GM12875 (cell line): ENCODE data around the gene ZC3H10.

Source experiments
- H3K4me3 ChIP-seq: one replicate; pipeline ENCODE4 v1.5.1; 2011; ENCODE audit warnings: low read depth, low read length, control low read depth
- TF ChIP-seq, protein P1 (sequence below): IDR thresholded peaks from 2 replicates; pipeline ENCODE4 v1.5.1; 2011; ENCODE audit warnings: low read depth, mild to moderate bottlenecking, control low read depth, inconsistent platforms, low read length, moderate library complexity, borderline replicate concordance; ENCODE audit not compliant: insufficient read depth

ZC3H10 gene

DNA sequence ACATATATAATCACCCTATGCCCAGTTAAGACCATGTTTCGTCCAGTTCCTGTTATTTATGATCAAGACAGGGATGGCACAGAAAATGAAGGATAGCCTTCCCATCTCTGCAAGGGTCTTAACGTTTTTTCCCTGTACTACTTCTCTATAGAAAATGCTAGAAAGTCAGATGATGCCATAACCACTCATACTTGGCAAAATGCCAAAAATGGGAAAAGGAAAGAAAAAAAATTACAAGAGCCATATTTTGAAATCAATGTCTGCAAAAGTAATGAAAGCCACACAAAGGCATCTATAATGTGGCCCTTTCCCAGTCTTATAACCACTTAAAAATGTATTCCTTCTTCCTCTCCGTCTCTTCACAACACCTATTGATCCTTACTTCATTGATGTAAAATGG, 32.5 kb downstream of the ZC3H10 start:
- no peak overlapping the region for H3K4me3 ChIP-seq
- TF ChIP-seq, protein P1, sequence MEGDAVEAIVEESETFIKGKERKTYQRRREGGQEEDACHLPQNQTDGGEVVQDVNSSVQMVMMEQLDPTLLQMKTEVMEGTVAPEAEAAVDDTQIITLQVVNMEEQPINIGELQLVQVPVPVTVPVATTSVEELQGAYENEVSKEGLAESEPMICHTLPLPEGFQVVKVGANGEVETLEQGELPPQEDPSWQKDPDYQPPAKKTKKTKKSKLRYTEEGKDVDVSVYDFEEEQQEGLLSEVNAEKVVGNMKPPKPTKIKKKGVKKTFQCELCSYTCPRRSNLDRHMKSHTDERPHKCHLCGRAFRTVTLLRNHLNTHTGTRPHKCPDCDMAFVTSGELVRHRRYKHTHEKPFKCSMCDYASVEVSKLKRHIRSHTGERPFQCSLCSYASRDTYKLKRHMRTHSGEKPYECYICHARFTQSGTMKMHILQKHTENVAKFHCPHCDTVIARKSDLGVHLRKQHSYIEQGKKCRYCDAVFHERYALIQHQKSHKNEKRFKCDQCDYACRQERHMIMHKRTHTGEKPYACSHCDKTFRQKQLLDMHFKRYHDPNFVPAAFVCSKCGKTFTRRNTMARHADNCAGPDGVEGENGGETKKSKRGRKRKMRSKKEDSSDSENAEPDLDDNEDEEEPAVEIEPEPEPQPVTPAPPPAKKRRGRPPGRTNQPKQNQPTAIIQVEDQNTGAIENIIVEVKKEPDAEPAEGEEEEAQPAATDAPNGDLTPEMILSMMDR, result no peak

DNA sequence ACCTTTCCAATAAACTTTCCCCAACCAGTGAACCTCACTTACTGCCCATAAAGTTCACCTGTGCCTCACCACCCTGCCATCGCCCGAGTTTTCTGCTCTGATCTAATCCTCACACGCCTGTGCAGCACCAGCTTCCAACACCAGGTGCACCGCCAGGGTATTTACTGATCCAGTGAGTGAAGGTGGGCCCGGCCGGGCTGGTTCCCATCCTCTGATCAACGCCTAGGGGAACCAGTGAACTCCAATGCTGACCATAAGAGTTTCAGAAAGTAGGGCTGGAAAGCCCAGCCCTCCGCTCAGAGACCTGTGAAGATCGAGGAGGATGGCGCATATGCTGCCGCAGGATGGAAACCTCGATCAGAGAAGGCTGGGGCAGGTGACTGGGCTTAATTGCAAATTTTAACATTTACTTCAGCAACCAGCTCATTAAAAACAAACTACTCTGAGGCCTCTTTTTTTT, 33.6 kb downstream of the ZC3H10 start:
- TF ChIP-seq, protein P1, result peak; percentile 69
- H3K4me3 ChIP-seq, result peak overlapping the region; percentile 73

GRCh38 chr12:56152132-56152755, 34.2 kb downstream of the ZC3H10 start, which contains the start of gene MYL6B:
MYL6B (plus strand) TSS chr12:56152587; CDS start chr12:56153919, 1,332 bp downstream.
- H3K4me3 ChIP-seq, result peak within 1 kb of the TSS; percentile 73
- TF ChIP-seq, protein P1, result no peak

- peak overlapping the region; percentile 73 for H3K4me3 ChIP-seq
- TF ChIP-seq, protein P1, result no peak
These were observed 35.0 kb downstream of the ZC3H10 start for GRCh38 chr12:56152756-56153677.

- H3K4me3 ChIP-seq, result no peak overlapping the region
- TF ChIP-seq, protein P1, result no peak
These were observed 35.6 kb downstream of the ZC3H10 start for GRCh38 chr12:56153678-56154065.

DNA sequence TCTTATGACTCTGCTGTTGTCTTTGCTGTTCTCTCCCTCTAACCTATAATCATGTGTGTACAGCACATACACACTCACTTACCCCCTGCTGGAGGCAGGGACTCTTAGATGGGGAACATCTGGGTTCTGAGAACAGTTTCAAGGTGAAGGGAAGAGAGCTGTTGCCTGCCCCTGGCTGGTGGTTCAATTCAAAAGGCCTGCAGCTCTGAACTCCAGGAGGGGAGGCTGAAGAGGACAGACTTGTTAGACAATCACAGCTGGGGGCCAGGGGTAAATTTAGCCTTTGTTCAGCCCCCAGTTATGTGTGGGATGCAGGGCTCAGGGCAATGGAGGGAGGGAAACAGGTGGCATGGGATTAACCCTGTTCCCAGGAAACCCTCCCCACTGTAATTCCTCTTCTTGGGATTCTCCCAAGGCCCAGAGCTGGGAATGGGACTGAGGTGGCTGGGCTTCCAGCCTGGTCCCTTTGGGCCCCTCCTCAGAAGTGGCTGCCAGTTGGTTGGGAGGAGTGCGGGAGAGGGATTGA, 36.2 kb downstream of the ZC3H10 start:
- TF ChIP-seq, protein P1, result no peak
- no peak overlapping the region for H3K4me3 ChIP-seq
